PC-3 (cell line): Measurements from ENCODE around the gene TMEM18. TPM values are rescaled to one million over a fixed set of nuclear protein-coding genes. Genes with fewer than 3 reads are reported as not detected.

Experiments
- ATAC-seq: fragments of 200-7000 bp; cut with Tn5 transposase; 2 replicates; pipeline ENCODE4 v1.9.1; 2020; ENCODE audit warnings: mild to moderate bottlenecking, moderate library complexity
- BruUV-seq: library from RNA; stranded (reverse); fragments of 400-500 nt; replicated peaks from 2 replicates; lab custom pipeline; 2021; lab: Mats Ljungman, UMichigan
- CTCF ChIA-PET: fragments of 300-600 bp; sonication (Branson Sonifier 250); formaldehyde crosslinking; loops from one replicate; lab custom pipeline; 2022; ENCODE audit warnings: antibody characterized with exemption; lab: Charles Lee
- POLR2A ChIA-PET: fragments of 300-600 bp; sonication (Branson Sonifier 250); formaldehyde crosslinking; loops from one replicate; lab custom pipeline; 2022; ENCODE audit warnings: antibody characterized with exemption; ENCODE audit not compliant: unreplicated experiment; lab: Charles Lee
- DNase-seq: peaks from one replicate; pipeline ENCODE4 v3.0.0-alpha.2; 2015
- H2AFZ ChIP-seq: fragments of 300-600 bp; sonication (generic); 2 replicates; pipeline ENCODE4 v1.6.0; 2016; ENCODE audit warnings: antibody characterized with exemption, low read length
- H3F3A ChIP-seq: fragments of 300-600 bp; sonication (generic); one replicate; pipeline ENCODE4 v1.6.0; 2017; ENCODE audit warnings: antibody characterized with exemption, low read length, control low read depth, mild to moderate bottlenecking; ENCODE audit not compliant: unreplicated experiment
- H3K27ac ChIP-seq: fragments of 300-600 bp; sonication (generic); 2 replicates; pipeline ENCODE4 v1.5.1; 2016; ENCODE audit warnings: mild to moderate bottlenecking, low read length
- H3K27me3 ChIP-seq: fragments of 300-600 bp; sonication (generic); 2 replicates; pipeline ENCODE4 v1.6.1; 2016; ENCODE audit warnings: low read length, mixed read lengths
- H3K36me3 ChIP-seq: fragments of 300-600 bp; sonication (generic); 2 replicates; pipeline ENCODE4 v1.6.1; 2016; ENCODE audit warnings: low read depth, mixed run types, low read length, mixed read lengths
- H3K4me1 ChIP-seq: fragments of 300-600 bp; sonication (generic); 2 replicates; pipeline ENCODE4 v1.5.1; 2016; ENCODE audit warnings: low read length; ENCODE audit not compliant: insufficient read depth
- H3K4me2 ChIP-seq: fragments of 300-600 bp; sonication (generic); 2 replicates; pipeline ENCODE4 v1.6.0; 2016; ENCODE audit warnings: low read length
- H3K4me3 ChIP-seq: fragments of 300-600 bp; sonication (generic); 2 replicates; pipeline ENCODE4 v1.5.1; 2016; ENCODE audit warnings: mild to moderate bottlenecking, low read length, mixed read lengths
- H3K79me2 ChIP-seq: fragments of 300-600 bp; sonication (generic); 2 replicates; pipeline ENCODE4 v1.6.1; 2017; ENCODE audit warnings: low read length, mixed read lengths
- H3K9ac ChIP-seq: fragments of 300-600 bp; sonication (generic); 2 replicates; pipeline ENCODE4 v1.6.0; 2016; ENCODE audit warnings: mild to moderate bottlenecking, low read length
- H3K9me2 ChIP-seq: fragments of 300-600 bp; sonication (generic); replicated peaks from 2 replicates; pipeline ENCODE4 v1.6.1; 2016; ENCODE audit warnings: mixed run types, low read length, mixed read lengths
- H3K9me3 ChIP-seq: fragments of 300-600 bp; sonication (generic); 2 replicates; pipeline ENCODE4 v1.6.1; 2016; ENCODE audit warnings: low read length, mixed read lengths
- H4K20me1 ChIP-seq: fragments of 300-600 bp; sonication (generic); 2 replicates; pipeline ENCODE4 v1.6.1; 2016; ENCODE audit warnings: low read length, mixed read lengths
- EZH2 ChIP-seq: fragments of 300-600 bp; sonication (generic); IDR thresholded peaks from one replicate; pipeline ENCODE4 v1.6.1; 2017; ENCODE audit warnings: antibody characterized with exemption, mild to moderate bottlenecking, low read length; ENCODE audit not compliant: unreplicated experiment
- EZH2phosphoT487 ChIP-seq: fragments of 300-600 bp; sonication (generic); IDR thresholded peaks from 2 replicates; pipeline ENCODE4 v1.6.1; 2018; ENCODE audit warnings: mild to moderate bottlenecking, antibody characterized with exemption, low read length, borderline replicate concordance
- intact Hi-C: fragments of 100-400 bp; cut with micrococcal nuclease; formaldehyde crosslinking; loops from 2 replicates; pipeline ENCODE4 v1.9.0; 2023
- total RNA-seq: library from RNA; depleted of rRNA; stranded (reverse); fragments of >200 nt; gene quantifications from 2 replicates; pipeline ENCODE4 v1.2.3, GENCODE V29; 2014
- TF ChIP-seq, protein P1 (sequence below): fragments of 300-600 bp; sonication (generic); conservative IDR thresholded peaks from 2 replicates; pipeline ENCODE4 v1.5.1; 2017; ENCODE audit warnings: antibody characterized with exemption, low read depth, mild to moderate bottlenecking, low read length

The TMEM18 gene
- total RNA-seq, 1 experiment from 2014 or later: 25.5 TPM

DNA sequence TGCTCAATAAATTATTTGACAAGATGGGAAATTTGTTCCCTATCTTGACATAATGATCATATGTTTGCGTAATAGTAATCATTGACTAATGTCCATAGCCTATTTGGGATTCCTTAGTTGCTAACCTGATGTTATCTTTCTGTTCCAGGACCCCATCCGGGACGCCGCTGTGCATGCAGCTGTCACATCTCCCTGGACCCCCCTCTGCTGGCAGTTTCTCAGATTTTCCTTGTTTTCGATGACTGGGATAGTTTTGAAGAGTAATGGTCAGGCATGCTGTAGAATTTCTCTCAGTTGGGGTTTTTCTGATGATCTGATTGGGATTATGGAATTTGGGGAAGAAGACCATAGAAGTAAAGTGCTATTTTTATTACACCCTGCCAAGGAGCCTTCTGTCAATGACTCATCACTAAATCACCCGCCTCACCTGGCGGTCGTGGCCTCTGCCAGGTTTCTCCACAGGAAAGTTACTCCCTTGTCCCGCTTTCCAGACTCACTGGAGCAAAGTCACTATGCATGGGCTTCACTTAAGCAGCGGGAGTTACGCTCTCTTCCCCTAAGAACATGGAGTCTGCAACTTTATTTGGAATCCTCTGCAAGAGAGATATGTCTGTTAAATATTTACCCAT, 19.9 kb upstream of the TMEM18 start:
- H2AFZ ChIP-seq: peak overlapping the region; percentile 20; the same call in 1 of the 2 replicates
- POLR2A ChIA-PET: no interaction called here
- H3K79me2 ChIP-seq: no peaks in the 10 kb centered on the region
- H3F3A ChIP-seq: no peaks in the 10 kb centered on the region
- CTCF ChIA-PET: no interaction called here
- peak overlapping the region; percentile 51 for H3K4me2 ChIP-seq
- BruUV-seq: no TSS peak
- H3K4me1 ChIP-seq: peaks cover 31% of the 10 kb centered on the region
- H3K36me3 ChIP-seq: no peaks in the 10 kb centered on the region
- H3K27me3 ChIP-seq: no peaks in the 10 kb centered on the region
- H3K4me3 ChIP-seq: no peak overlapping the region
- H3K9ac ChIP-seq: no peak overlapping the region
- H3K9me2 ChIP-seq: no peaks in the 10 kb centered on the region
- DNase-seq: peak; percentile 79
- H3K9me3 ChIP-seq: no peaks in the 10 kb centered on the region
- intact Hi-C loops: no loop called here
- ATAC-seq: peak; percentile 62
- TF ChIP-seq, protein P1, sequence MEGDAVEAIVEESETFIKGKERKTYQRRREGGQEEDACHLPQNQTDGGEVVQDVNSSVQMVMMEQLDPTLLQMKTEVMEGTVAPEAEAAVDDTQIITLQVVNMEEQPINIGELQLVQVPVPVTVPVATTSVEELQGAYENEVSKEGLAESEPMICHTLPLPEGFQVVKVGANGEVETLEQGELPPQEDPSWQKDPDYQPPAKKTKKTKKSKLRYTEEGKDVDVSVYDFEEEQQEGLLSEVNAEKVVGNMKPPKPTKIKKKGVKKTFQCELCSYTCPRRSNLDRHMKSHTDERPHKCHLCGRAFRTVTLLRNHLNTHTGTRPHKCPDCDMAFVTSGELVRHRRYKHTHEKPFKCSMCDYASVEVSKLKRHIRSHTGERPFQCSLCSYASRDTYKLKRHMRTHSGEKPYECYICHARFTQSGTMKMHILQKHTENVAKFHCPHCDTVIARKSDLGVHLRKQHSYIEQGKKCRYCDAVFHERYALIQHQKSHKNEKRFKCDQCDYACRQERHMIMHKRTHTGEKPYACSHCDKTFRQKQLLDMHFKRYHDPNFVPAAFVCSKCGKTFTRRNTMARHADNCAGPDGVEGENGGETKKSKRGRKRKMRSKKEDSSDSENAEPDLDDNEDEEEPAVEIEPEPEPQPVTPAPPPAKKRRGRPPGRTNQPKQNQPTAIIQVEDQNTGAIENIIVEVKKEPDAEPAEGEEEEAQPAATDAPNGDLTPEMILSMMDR: no peak
- TF ChIP-seq EZH2phosphoT487 (no peak), EZH2 (no peak)
- H4K20me1 ChIP-seq: no peaks in the 10 kb centered on the region
- H3K27ac ChIP-seq: no peak overlapping the region

DNA sequence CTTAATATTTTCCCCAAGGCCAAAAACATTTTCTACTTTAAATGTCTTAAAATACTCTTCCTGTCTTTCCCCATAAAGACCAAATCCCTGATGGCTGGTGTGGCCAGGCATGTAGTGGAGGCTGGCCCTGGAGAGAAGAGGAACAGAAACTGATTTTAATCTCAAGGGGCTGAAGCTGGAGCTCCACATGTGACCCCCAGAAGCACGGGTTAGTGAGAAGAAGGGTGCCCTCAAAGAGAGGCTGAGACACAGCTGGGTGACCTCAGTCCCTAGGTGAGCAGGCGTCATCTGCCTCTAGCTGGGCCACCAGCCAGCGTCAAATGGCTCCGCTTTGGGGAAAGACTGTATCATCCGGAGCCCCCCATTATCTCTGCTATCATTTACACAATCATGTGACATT, 19.3 kb upstream of the TMEM18 start:
- ChIA-PET CTCF (no interaction called here), POLR2A (no interaction called here)
- Histone ChIP-seq H3F3A (no peaks in the 10 kb centered on the region), H3K9ac (no peak overlapping the region), H3K36me3 (no peaks in the 10 kb centered on the region), H4K20me1 (no peaks in the 10 kb centered on the region), H3K27ac (no peak overlapping the region), H3K9me3 (no peaks in the 10 kb centered on the region), H3K27me3 (no peaks in the 10 kb centered on the region), H3K4me3 (no peak overlapping the region), H2AFZ (no peak overlapping the region), H3K79me2 (no peaks in the 10 kb centered on the region), H3K4me2 (no peak overlapping the region), H3K9me2 (no peaks in the 10 kb centered on the region), H3K4me1 (peaks cover 31% of the 10 kb centered on the region)
- no TSS peak for BruUV-seq
- no peak for ATAC-seq
- intact Hi-C loops: no loop called here
- no peak for DNase-seq
- TF ChIP-seq, protein P1: no peak
- no peak for TF ChIP-seq EZH2
- TF ChIP-seq EZH2phosphoT487: no peak

DNA sequence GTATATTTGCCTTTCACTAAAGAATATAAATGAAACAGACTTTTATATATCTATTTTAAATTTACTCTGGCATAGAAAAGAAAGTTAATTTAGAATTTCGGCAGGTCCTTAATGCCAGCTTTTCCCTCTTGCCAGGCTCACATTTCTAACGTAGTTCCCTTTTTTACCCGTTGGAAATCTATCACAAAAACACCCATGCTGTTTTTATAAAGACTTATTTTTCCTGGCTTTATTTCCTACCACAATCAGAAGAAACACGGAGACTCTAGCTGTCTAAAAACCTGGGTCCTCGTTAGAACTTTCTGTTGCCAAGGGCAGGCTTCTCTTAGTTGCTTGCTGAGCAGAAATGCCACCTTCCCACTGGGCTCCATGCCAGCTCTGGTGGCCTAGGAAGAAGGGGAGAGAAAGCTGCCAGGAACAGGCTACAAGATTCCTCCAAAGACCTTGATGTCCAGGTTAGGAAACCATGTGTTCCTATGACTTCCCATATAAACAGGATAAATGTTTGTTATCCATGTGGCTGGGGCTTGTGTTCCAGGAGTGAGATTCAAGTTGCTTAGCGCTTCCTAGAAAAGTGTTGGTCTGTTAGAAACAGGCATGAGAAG, 17.8 kb upstream of the TMEM18 start:
- DNase-seq (no peak), ATAC-seq (no peak)
- TF ChIP-seq, protein P1: no peak
- TF ChIP-seq EZH2 (no peak), EZH2phosphoT487 (no peak)
- Histone ChIP-seq H3K27ac (no peak overlapping the region), H3K4me3 (no peak overlapping the region), H3K9me3 (no peaks in the 10 kb centered on the region), H3K9ac (no peak overlapping the region), H2AFZ (0 out of 2 replicates have a peak overlapping the region, but pooled peaks have one; percentile 32), H3K9me2 (no peaks in the 10 kb centered on the region), H3K4me2 (no peak overlapping the region), H4K20me1 (no peaks in the 10 kb centered on the region), H3F3A (no peaks in the 10 kb centered on the region), H3K4me1 (peaks cover 31% of the 10 kb centered on the region), H3K79me2 (no peaks in the 10 kb centered on the region), H3K27me3 (no peaks in the 10 kb centered on the region), H3K36me3 (no peaks in the 10 kb centered on the region)
- CTCF ChIA-PET: interaction anchor here (0.5 kb wide), 1 partner anchor 854 kb away, joined by 9 read pairs; no protein-coding TSS in a partner anchor
- POLR2A ChIA-PET: no interaction called here
- BruUV-seq: no TSS peak
- intact Hi-C loops: no loop called here
